OCI-LY7 (cell line): ENCODE measurements around the gene DNAJC6. TPM values are rescaled to one million over a fixed set of nuclear protein-coding genes. Genes with fewer than 3 reads are reported as not detected.
A peak's percentile ranks its signal among the peaks of the same experiment; 100 is the strongest.

Source experiments
- BruUV-seq: library from RNA; stranded (reverse); fragments of 400-500 nt; replicated peaks from 2 replicates; lab custom pipeline; 2021; lab: Mats Ljungman, UMichigan
- CTCF ChIA-PET: fragments of 300-600 bp; sonication (Branson Sonifier 250); formaldehyde crosslinking; loops from one replicate; lab custom pipeline; 2022; ENCODE audit warnings: antibody characterized with exemption; ENCODE audit not compliant: unreplicated experiment; lab: Charles Lee
- POLR2A ChIA-PET: fragments of 300-600 bp; sonication (Branson Sonifier 250); formaldehyde crosslinking; loops from one replicate; lab custom pipeline; 2022; ENCODE audit warnings: antibody characterized with exemption; lab: Charles Lee
- DNase-seq: peaks from one replicate; pipeline ENCODE4 v3.0.0-alpha.2; 2015; ENCODE audit warnings: low spot score
- H2AFZ ChIP-seq: fragments of 200-600 bp; sonication (generic), shearing (Covaris generic); 2 replicates; pipeline ENCODE4 v1.6.1; 2014; ENCODE audit warnings: mild to moderate bottlenecking, antibody characterized with exemption, low read length, moderate library complexity
- H3K27ac ChIP-seq: fragments of 200-600 bp; sonication (generic); 2 replicates; pipeline ENCODE4 v1.5.1; 2014; ENCODE audit warnings: mixed run types, low read depth, mild to moderate bottlenecking, moderate library complexity, low read length, inconsistent platforms; ENCODE audit not compliant: poor library complexity, severe bottlenecking
- H3K36me3 ChIP-seq: fragments of 200-600 bp; sonication (generic); 2 replicates; pipeline ENCODE4 v1.6.1; 2014; ENCODE audit warnings: mild to moderate bottlenecking, antibody characterized with exemption, low read length, moderate library complexity, mixed read lengths; ENCODE audit not compliant: insufficient read depth
- H3K4me1 ChIP-seq: fragments of 200-600 bp; sonication (generic); 2 replicates; pipeline ENCODE4 v1.5.1; 2014; ENCODE audit warnings: mild to moderate bottlenecking, low read length; ENCODE audit not compliant: insufficient read depth, poor library complexity, severe bottlenecking
- H3K4me2 ChIP-seq: fragments of 200-600 bp; sonication (generic); 2 replicates; pipeline ENCODE4 v1.6.1; 2014; ENCODE audit warnings: mild to moderate bottlenecking, low read length
- H3K4me3 ChIP-seq: fragments of 200-600 bp; sonication (generic); 2 replicates; pipeline ENCODE4 v1.5.1; 2014; ENCODE audit warnings: mild to moderate bottlenecking, low read depth, low read length; ENCODE audit not compliant: poor library complexity, severe bottlenecking
- H3K79me2 ChIP-seq: fragments of 200-600 bp; sonication (generic); 2 replicates; pipeline ENCODE4 v1.6.1; 2016; ENCODE audit warnings: low read depth, mild to moderate bottlenecking, low read length, moderate library complexity, mixed read lengths; ENCODE audit not compliant: insufficient read depth
- H3K9me2 ChIP-seq: fragments of 200-600 bp; sonication (generic); 2 replicates; pipeline ENCODE4 v1.6.1; 2016; ENCODE audit warnings: mild to moderate bottlenecking, low read length, mixed read lengths; ENCODE audit not compliant: insufficient read depth
- H3K9me3 ChIP-seq: fragments of 200-600 bp; sonication (generic); 2 replicates; pipeline ENCODE4 v1.6.1; 2014; ENCODE audit warnings: mild to moderate bottlenecking, mixed run types, low read length, mixed read lengths
- H4K20me1 ChIP-seq: fragments of 200-600 bp; sonication (generic); 2 replicates; pipeline ENCODE4 v1.6.1; 2014; ENCODE audit warnings: mild to moderate bottlenecking, antibody characterized with exemption, low read length, moderate library complexity, mixed read lengths; ENCODE audit not compliant: insufficient read depth
- EZH2phosphoT487 ChIP-seq: fragments of 200-600 bp; sonication (generic); IDR thresholded peaks from 2 replicates; pipeline ENCODE4 v1.6.1; 2018; ENCODE audit warnings: low read depth, borderline replicate concordance, mild to moderate bottlenecking, mixed run types, antibody characterized with exemption, low read length, moderate library complexity, mixed read lengths
- intact Hi-C: fragments of 100-400 bp; cut with micrococcal nuclease; formaldehyde crosslinking; loops from one replicate; pipeline ENCODE4 v1.10.0; 2022; ENCODE audit not compliant: unreplicated experiment
- total RNA-seq, 2 experiments: library from RNA; depleted of rRNA in 1 of 2; stranded (reverse); fragments of >200 nt in 1 of 2; shearing (Covaris generic) in 1 of 2; gene quantifications; 2 replicates each; pipeline ENCODE4 v1.2.3, GENCODE V29; 2014 to 2022
- TF ChIP-seq, protein P1 (sequence below): fragments of 200-600 bp; sonication (generic); conservative IDR thresholded peaks from 2 replicates; pipeline ENCODE4 v1.5.1; 2014; ENCODE audit warnings: mild to moderate bottlenecking, antibody characterized with exemption, low read length, moderate library complexity, mixed read lengths

The DNAJC6 gene
- total RNA-seq, 2 experiments from 2014 or later = 6.6 to 10.2 TPM

DNA sequence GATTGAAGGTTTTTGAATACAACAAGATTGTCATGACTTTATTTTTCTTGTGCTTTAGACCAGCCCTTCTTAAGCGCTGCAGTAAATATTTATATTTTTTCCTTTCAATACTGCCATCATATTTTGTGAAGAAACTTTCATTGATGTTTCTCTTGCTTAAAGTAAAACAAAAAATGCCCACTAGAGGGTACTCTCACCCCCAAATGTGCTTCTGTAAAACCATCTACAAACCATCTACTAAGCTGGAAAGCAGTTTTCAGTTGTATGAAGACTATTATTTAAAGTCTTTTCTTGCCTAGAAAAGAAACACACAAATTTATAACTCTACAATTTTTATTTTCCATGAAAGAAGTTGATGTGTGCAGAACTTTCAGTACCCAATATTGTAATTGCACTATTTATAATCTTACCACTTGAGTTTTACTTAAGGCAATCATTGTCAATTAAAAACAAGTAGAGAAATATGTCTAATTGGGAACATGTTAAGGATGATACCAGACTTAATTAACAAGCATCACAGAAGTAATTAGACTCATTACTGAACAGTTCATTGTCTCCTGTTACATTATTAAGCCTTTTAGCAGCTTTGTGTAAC, 121.9 kb downstream of the DNAJC6 start:
- BruUV-seq = no TSS peak
- Histone ChIP-seq H3K36me3 (peaks cover 35% of the 10 kb centered on the region), H3K79me2 (no peaks in the 10 kb centered on the region), H4K20me1 (no peaks in the 10 kb centered on the region), H3K4me1 (no peaks in the 10 kb centered on the region), H3K4me2 (no peak overlapping the region), H2AFZ (no peak overlapping the region), H3K27ac (no peak overlapping the region), H3K9me3 (no peaks in the 10 kb centered on the region), H3K9me2 (no peaks in the 10 kb centered on the region), H3K4me3 (no peak overlapping the region)
- ChIA-PET CTCF (no interaction called here), POLR2A (interaction anchor here (1.1 to 2.8 kb wide), 2 partner anchors 11 to 121 kb away, joined by 3 to 11 read pairs; partner anchors contain the start of genes LEPR and LEPROT)
- DNase-seq = peak; percentile 46
- no peak for TF ChIP-seq EZH2phosphoT487
- TF ChIP-seq, protein P1, sequence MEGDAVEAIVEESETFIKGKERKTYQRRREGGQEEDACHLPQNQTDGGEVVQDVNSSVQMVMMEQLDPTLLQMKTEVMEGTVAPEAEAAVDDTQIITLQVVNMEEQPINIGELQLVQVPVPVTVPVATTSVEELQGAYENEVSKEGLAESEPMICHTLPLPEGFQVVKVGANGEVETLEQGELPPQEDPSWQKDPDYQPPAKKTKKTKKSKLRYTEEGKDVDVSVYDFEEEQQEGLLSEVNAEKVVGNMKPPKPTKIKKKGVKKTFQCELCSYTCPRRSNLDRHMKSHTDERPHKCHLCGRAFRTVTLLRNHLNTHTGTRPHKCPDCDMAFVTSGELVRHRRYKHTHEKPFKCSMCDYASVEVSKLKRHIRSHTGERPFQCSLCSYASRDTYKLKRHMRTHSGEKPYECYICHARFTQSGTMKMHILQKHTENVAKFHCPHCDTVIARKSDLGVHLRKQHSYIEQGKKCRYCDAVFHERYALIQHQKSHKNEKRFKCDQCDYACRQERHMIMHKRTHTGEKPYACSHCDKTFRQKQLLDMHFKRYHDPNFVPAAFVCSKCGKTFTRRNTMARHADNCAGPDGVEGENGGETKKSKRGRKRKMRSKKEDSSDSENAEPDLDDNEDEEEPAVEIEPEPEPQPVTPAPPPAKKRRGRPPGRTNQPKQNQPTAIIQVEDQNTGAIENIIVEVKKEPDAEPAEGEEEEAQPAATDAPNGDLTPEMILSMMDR = peak; percentile 89
- intact Hi-C loops = loop anchor here (1.0 to 5.0 kb wide), 2 partner anchors 194 to 256 kb away; no protein-coding TSS in a partner anchor

DNA sequence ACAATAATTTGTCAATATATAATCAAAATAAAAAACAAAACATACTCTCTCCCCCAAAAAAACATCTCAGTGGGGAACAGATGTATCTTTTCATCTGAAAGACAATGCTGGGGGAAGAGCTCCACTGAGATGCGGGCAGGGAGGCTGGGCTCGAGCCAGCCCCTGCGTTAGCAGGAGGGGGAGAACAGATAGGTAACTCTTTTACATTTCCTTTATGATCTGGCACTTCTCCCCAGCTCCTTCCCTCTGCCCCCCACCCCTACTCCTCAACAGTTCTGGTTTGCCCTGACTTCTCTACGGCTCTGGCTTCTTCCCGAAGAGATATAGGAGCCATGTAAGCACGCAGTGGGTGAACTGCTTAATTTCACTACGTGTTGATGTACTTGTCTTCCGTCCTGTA, 123.6 kb downstream of the DNAJC6 start:
- no peaks in the 10 kb centered on the region for H3K4me1 ChIP-seq
- ChIA-PET CTCF (no interaction called here), POLR2A (no interaction called here)
- no peaks in the 10 kb centered on the region for H3K79me2 ChIP-seq
- no peaks in the 10 kb centered on the region for H3K9me2 ChIP-seq
- no peak overlapping the region for H2AFZ ChIP-seq
- no peak for TF ChIP-seq EZH2phosphoT487
- TF ChIP-seq, protein P1 = no peak
- H3K4me2 ChIP-seq = no peak overlapping the region
- intact Hi-C loops = loop anchor here (5.0 kb wide), 1 partner anchor 196 kb away; no protein-coding TSS in a partner anchor
- H3K4me3 ChIP-seq = no peak overlapping the region
- no peaks in the 10 kb centered on the region for H4K20me1 ChIP-seq
- H3K27ac ChIP-seq = no peak overlapping the region
- no peak for DNase-seq
- no peaks in the 10 kb centered on the region for H3K9me3 ChIP-seq
- peaks cover 27% of the 10 kb centered on the region for H3K36me3 ChIP-seq
- BruUV-seq = no TSS peak

DNA sequence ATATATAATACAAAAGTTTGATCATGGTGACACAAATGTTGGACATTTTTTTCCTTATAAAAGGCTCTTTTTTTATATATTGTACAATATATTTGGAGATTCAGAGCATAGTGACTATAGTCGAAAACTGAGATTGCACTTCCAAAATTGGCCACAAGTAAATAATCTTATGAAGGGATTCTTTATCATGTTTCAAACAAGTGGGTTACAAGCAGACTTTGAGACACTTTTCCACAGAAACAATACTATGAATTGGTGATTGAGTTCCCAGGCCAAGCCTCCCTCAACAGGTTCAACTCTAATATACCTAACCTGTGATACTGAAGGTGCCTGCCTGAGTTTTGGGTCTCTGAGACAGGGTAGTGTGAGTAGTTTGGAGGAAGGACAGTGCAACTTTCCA, 124.9 kb downstream of the DNAJC6 start:
- H3K36me3 ChIP-seq = peaks cover 27% of the 10 kb centered on the region; the same call in 1 of the 2 replicates
- no peak overlapping the region for H3K27ac ChIP-seq
- H3K4me3 ChIP-seq = no peak overlapping the region
- intact Hi-C loops = loop anchor here (5.0 kb wide), 1 partner anchor 197 kb away; no protein-coding TSS in a partner anchor
- no peaks in the 10 kb centered on the region for H3K79me2 ChIP-seq
- H3K4me1 ChIP-seq = no peaks in the 10 kb centered on the region
- no peak for TF ChIP-seq EZH2phosphoT487
- TF ChIP-seq, protein P1 = 0 out of 2 replicates have a peak, but pooled peaks have one; percentile 24
- POLR2A ChIA-PET = interaction anchor here (0.8 kb wide), 2 partner anchors 15 to 192 kb away, joined by 4 read pairs; no protein-coding TSS in a partner anchor
- no TSS peak for BruUV-seq
- CTCF ChIA-PET = no interaction called here
- no peak for DNase-seq
- H3K9me3 ChIP-seq = no peaks in the 10 kb centered on the region
- no peaks in the 10 kb centered on the region for H4K20me1 ChIP-seq
- no peak overlapping the region for H3K4me2 ChIP-seq
- H3K9me2 ChIP-seq = no peaks in the 10 kb centered on the region
- no peak overlapping the region for H2AFZ ChIP-seq
